ENCODE results near the gene SS18. TPM values are rescaled to one million over a fixed set of nuclear protein-coding genes. Genes with fewer than 3 reads are reported as not detected.
A peak's percentile ranks its signal among the peaks of the same experiment; 100 is the strongest.

The SS18 gene
- total RNA-seq, 2 donors from 2014 or later = 84.9 to 87.6 TPM

GRCh38 chr18:26034850-26035497, 55.4 kb downstream of the SS18 start:
- H3K36me3 Mint-ChIP-seq (ENCODE audit: low read depth) = peaks cover 61% of the 10 kb centered on the region
- no peaks in the 10 kb centered on the region for H3K9me3 Mint-ChIP-seq
- Histone ChIP-seq H3K9me3 (ENCODE audit: control insufficient read depth, low read length) (no peaks in the 10 kb centered on the region), H3K4me3 (ENCODE audit: low read length) (no peak overlapping the region), H3K4me1 (ENCODE audit: control insufficient read depth, insufficient read depth, low read length) (peaks cover 4% of the 10 kb centered on the region), H3K27ac (ENCODE audit: low read depth, low read length) (no peak overlapping the region), H3K27me3 (ENCODE audit: control insufficient read depth, insufficient read depth, low read length, poor library complexity, severe bottlenecking) (no peaks in the 10 kb centered on the region), H3K36me3 (ENCODE audit: control insufficient read depth, insufficient read depth, low read length) (peaks cover 83% of the 10 kb centered on the region), H3K9ac (ENCODE audit: extremely low read depth, low read length, poor library complexity, severe bottlenecking) (no peak overlapping the region)
- no peak for DNase-seq
- H3K4me3 Mint-ChIP-seq = no peak overlapping the region
- TF ChIP-seq CTCF (conservative IDR thresholded peaks at IDR 0.05) = no peak
- H3K27me3 Mint-ChIP-seq (ENCODE audit: insufficient read depth) = no peaks in the 10 kb centered on the region
- H3K4me1 Mint-ChIP-seq = peaks cover 16% of the 10 kb centered on the region
- H3K27ac Mint-ChIP-seq = peak overlapping the region; percentile 52
- 96 to 100% methylated on average over 1 to 4 of the region's 5 CpGs for whole genome bisulfite sequencing, 2 experiments (ENCODE audit: insufficient coverage in 1 of 2, insufficient read length in 1 of 2)

GRCh38 chr18:26022585-26022984, 67.8 kb downstream of the SS18 start:
- WGBS, 2 experiments (ENCODE audit: insufficient coverage in 1 of 2, insufficient read length in 1 of 2) = 73% methylated on average over 1 of the region's 1 CpG; no CpG with 5 or more reads in 1 of the 2 experiments
- H3K36me3 Mint-ChIP-seq (ENCODE audit: low read depth) = peaks cover 60% of the 10 kb centered on the region
- H3K9me3 Mint-ChIP-seq = peaks cover 3% of the 10 kb centered on the region
- Histone ChIP-seq H3K9me3 (ENCODE audit: control insufficient read depth, low read length) (peaks cover 16% of the 10 kb centered on the region), H3K36me3 (ENCODE audit: control insufficient read depth, insufficient read depth, low read length) (peaks cover 90% of the 10 kb centered on the region), H3K27me3 (ENCODE audit: control insufficient read depth, insufficient read depth, low read length, poor library complexity, severe bottlenecking) (no peaks in the 10 kb centered on the region), H3K27ac (ENCODE audit: low read depth, low read length) (no peak overlapping the region), H3K4me3 (ENCODE audit: low read length) (peak overlapping the region; percentile 6), H3K4me1 (ENCODE audit: control insufficient read depth, insufficient read depth, low read length) (peaks cover 4% of the 10 kb centered on the region), H3K9ac (ENCODE audit: extremely low read depth, low read length, poor library complexity, severe bottlenecking) (no peak overlapping the region)
- H3K4me1 Mint-ChIP-seq = peaks cover 31% of the 10 kb centered on the region
- TF ChIP-seq CTCF (conservative IDR thresholded peaks at IDR 0.05) = no peak
- H3K27ac Mint-ChIP-seq = peak overlapping the region; percentile 70
- peak; percentile 42 for DNase-seq
- no peaks in the 10 kb centered on the region for H3K27me3 Mint-ChIP-seq (ENCODE audit: insufficient read depth)
- H3K4me3 Mint-ChIP-seq = no peak overlapping the region

GRCh38 chr18:26021061-26021754, 69.2 kb downstream of the SS18 start:
- Histone ChIP-seq H3K4me3 (ENCODE audit: low read length) (no peak overlapping the region), H3K9ac (ENCODE audit: extremely low read depth, low read length, poor library complexity, severe bottlenecking) (no peak overlapping the region), H3K27ac (ENCODE audit: low read depth, low read length) (no peak overlapping the region), H3K27me3 (ENCODE audit: control insufficient read depth, insufficient read depth, low read length, poor library complexity, severe bottlenecking) (no peaks in the 10 kb centered on the region), H3K9me3 (ENCODE audit: control insufficient read depth, low read length) (peaks cover 16% of the 10 kb centered on the region), H3K36me3 (ENCODE audit: control insufficient read depth, insufficient read depth, low read length) (peaks cover 93% of the 10 kb centered on the region), H3K4me1 (ENCODE audit: control insufficient read depth, insufficient read depth, low read length) (peaks cover 4% of the 10 kb centered on the region)
- Mint-ChIP-seq H3K27me3 (ENCODE audit: insufficient read depth) (no peaks in the 10 kb centered on the region), H3K4me1 (peaks cover 31% of the 10 kb centered on the region), H3K36me3 (ENCODE audit: low read depth) (peaks cover 68% of the 10 kb centered on the region), H3K9me3 (peaks cover 3% of the 10 kb centered on the region), H3K4me3 (no peak overlapping the region), H3K27ac (peak overlapping the region; percentile 29)
- TF ChIP-seq CTCF (conservative IDR thresholded peaks at IDR 0.05) = no peak
- DNase-seq = no peak
- 85 to 100% methylated on average over 1 to 3 of the region's 3 CpGs for WGBS, 2 experiments (ENCODE audit: insufficient coverage in 1 of 2, insufficient read length in 1 of 2)

Data from endodermal cell (in vitro differentiated cells).